HepG2 (cell line): Measurements from ENCODE around the gene MEGF6. TPM values are rescaled to one million over a fixed set of nuclear protein-coding genes. Genes with fewer than 3 reads are reported as not detected.

Experiments
- CBFB ChIP-seq: sonication (generic); formaldehyde crosslinking; IDR thresholded peaks from 2 replicates; pipeline ENCODE4 v1.4.0; 2020; ENCODE audit warnings: missing genetic modification reagents
- DR1 ChIP-seq: sonication (generic); formaldehyde crosslinking; IDR thresholded peaks from 2 replicates; pipeline ENCODE4 v1.8.0; 2021; ENCODE audit warnings: mild to moderate bottlenecking, missing genetic modification reagents, inconsistent platforms
- GABPB1 ChIP-seq: IDR thresholded peaks from 2 replicates; pipeline ENCODE4 v1.6.1; 2016; ENCODE audit warnings: mild to moderate bottlenecking, missing genetic modification reagents, moderate library complexity, missing compliant biosample characterization
- NCOA5 ChIP-seq: sonication (generic); formaldehyde crosslinking; IDR thresholded peaks from 2 replicates; pipeline ENCODE4 v1.4.0; 2020; ENCODE audit warnings: missing genetic modification reagents
- NFE2L2 ChIP-seq: fragments of 150-350 bp; IDR thresholded peaks from 2 replicates; pipeline ENCODE4 v1.6.1; 2014; ENCODE audit warnings: low read length
- NR2C2 ChIP-seq: sonication (generic); formaldehyde crosslinking; IDR thresholded peaks from 2 replicates; pipeline ENCODE4 v1.4.0; 2020; ENCODE audit warnings: missing genetic modification reagents, mild to moderate bottlenecking, moderate library complexity, borderline replicate concordance
- POLR2AphosphoS5 ChIP-seq: IDR thresholded peaks from 2 replicates; pipeline ENCODE4 v1.6.1; 2012; ENCODE audit warnings: low read depth, low read length
- ZNF256 ChIP-seq: sonication (generic); formaldehyde crosslinking; conservative IDR thresholded peaks from 2 replicates; pipeline ENCODE4 v1.4.0; 2020; ENCODE audit warnings: missing genetic modification reagents
- ZNF34 ChIP-seq: sonication (generic); formaldehyde crosslinking; IDR thresholded peaks from 2 replicates; pipeline ENCODE4 v1.4.0; 2020; ENCODE audit warnings: mild to moderate bottlenecking, missing genetic modification reagents, borderline replicate concordance
- ZNF468 ChIP-seq: sonication (generic); formaldehyde crosslinking; IDR thresholded peaks from 2 replicates; pipeline ENCODE4 v1.8.0; 2022; ENCODE audit warnings: mild to moderate bottlenecking, moderate library complexity, missing genetic modification reagents
- ZNF552 ChIP-seq: sonication (generic); formaldehyde crosslinking; IDR thresholded peaks from 2 replicates; pipeline ENCODE4 v1.9.0; 2022; ENCODE audit warnings: missing genetic modification reagents, mild to moderate bottlenecking, borderline replicate concordance
- polyA plus RNA-seq, 8 experiments: library from polyadenylated mRNA; depleted of rRNA in 3 of 8; stranded (reverse) in 7 of 8; unstranded in 1 of 8; fragments of >200 nt; fragmentation: Illumina TruSeq in 4 of 8; extraction: Trizol in 4 of 8; gene quantifications; 2 replicates each; pipeline versions ENCODE4 v1.2.1 to v1.2.3, GENCODE V29; 2011 to 2016; ENCODE audit warnings: low read depth in 4 of 8, missing spikeins in 1 of 8, mixed read lengths in 1 of 8; ENCODE audit not compliant: insufficient read depth in 1 of 8
- total RNA-seq, 5 experiments: library from RNA; depleted of rRNA; stranded (reverse); fragments of >200 nt; fragmentation: Illumina TruSeq; extraction: Trizol; gene quantifications; 2 replicates each; pipeline ENCODE4 v1.2.3, GENCODE V29; 2016; ENCODE audit warnings: low read depth in 1 of 5
- TF ChIP-seq, protein P1 (sequence below): sonication (generic); formaldehyde crosslinking; IDR thresholded peaks from 2 replicates; pipeline ENCODE4 v1.4.0; 2020; ENCODE audit warnings: mild to moderate bottlenecking, missing genetic modification reagents
- TF ChIP-seq, protein P2 (sequence below): sonication (generic); formaldehyde crosslinking; IDR thresholded peaks from 2 replicates; pipeline ENCODE4 v1.4.0; 2020; ENCODE audit warnings: missing genetic modification reagents
- TF ChIP-seq, protein P3 (sequence below), 2 experiments: fragments of 450-650 bp in 1 of 2; sonication (generic) in 1 of 2; formaldehyde crosslinking in 1 of 2; IDR thresholded peaks; 2 replicates each; pipeline versions ENCODE4 v1.6.1 to v1.8.0; 2016 to 2022; ENCODE audit warnings: antibody characterized with exemption in 1 of 2, mild to moderate bottlenecking in 1 of 2, missing genetic modification reagents in 1 of 2
- TF ChIP-seq, protein P4 (sequence below): sonication (generic); formaldehyde crosslinking; IDR thresholded peaks from 2 replicates; pipeline ENCODE4 v1.4.0; 2020; ENCODE audit warnings: missing genetic modification reagents

MEGF6 gene
- total and polyA plus RNA-seq, 2 of the 13 experiments (the other 11 are each of a cell fraction or from before 2014, with no cell fraction given), result 1.9 TPM

DNA sequence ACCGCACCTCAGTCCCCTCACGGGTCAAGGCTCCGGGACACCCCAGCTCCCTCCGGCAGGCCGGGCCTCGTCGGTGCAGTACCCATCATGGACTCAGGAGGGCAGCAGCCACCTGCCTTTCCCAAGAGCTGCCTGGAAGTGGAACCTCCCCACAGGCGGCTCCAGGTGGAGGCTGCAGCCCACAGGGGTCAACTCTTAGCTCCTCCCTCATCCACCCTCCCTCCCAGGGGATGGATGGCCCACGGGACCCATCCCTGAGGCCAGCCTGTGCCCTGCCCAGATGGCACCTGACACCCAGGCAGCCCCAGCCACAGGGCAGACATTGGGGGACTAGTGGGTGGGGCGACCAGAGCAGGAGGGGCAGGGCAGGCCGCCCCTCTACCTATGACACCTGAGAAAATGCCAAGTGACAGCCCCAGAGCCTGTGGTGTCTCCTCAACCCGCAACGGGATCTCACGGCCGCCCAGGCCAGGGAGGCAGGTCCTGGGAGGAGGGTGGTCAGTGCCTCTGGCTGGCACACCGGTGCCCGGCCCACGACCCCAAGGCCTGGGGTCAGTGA, 158.0 kb downstream of the MEGF6 start (continued):
- TF ChIP-seq CBFB (CRISPR knock-in tag) (peak; percentile 28; the same call in 1 of the 2 replicates), ZNF468 (CRISPR knock-in tag) (no peak), ZNF552 (CRISPR knock-in tag) (no peak), ZNF34 (no peak), NCOA5 (CRISPR knock-in tag) (no peak), DR1 (no peak), NFE2L2 (no peak), ZNF256 (CRISPR knock-in tag) (no peak), GABPB1 (0 out of 2 replicates have a peak, but pooled peaks have one; percentile 42), NR2C2 (CRISPR knock-in tag) (peak; percentile 64), POLR2AphosphoS5 (peak; percentile 55; the same call in 1 of the 2 replicates)
- TF ChIP-seq, protein P1, sequence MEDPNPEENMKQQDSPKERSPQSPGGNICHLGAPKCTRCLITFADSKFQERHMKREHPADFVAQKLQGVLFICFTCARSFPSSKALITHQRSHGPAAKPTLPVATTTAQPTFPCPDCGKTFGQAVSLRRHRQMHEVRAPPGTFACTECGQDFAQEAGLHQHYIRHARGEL (CRISPR knock-in tag), result no peak
- TF ChIP-seq, protein P2, sequence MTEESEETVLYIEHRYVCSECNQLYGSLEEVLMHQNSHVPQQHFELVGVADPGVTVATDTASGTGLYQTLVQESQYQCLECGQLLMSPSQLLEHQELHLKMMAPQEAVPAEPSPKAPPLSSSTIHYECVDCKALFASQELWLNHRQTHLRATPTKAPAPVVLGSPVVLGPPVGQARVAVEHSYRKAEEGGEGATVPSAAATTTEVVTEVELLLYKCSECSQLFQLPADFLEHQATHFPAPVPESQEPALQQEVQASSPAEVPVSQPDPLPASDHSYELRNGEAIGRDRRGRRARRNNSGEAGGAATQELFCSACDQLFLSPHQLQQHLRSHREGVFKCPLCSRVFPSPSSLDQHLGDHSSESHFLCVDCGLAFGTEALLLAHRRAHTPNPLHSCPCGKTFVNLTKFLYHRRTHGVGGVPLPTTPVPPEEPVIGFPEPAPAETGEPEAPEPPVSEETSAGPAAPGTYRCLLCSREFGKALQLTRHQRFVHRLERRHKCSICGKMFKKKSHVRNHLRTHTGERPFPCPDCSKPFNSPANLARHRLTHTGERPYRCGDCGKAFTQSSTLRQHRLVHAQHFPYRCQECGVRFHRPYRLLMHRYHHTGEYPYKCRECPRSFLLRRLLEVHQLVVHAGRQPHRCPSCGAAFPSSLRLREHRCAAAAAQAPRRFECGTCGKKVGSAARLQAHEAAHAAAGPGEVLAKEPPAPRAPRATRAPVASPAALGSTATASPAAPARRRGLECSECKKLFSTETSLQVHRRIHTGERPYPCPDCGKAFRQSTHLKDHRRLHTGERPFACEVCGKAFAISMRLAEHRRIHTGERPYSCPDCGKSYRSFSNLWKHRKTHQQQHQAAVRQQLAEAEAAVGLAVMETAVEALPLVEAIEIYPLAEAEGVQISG (CRISPR knock-in tag), result no peak
- TF ChIP-seq, protein P3, sequence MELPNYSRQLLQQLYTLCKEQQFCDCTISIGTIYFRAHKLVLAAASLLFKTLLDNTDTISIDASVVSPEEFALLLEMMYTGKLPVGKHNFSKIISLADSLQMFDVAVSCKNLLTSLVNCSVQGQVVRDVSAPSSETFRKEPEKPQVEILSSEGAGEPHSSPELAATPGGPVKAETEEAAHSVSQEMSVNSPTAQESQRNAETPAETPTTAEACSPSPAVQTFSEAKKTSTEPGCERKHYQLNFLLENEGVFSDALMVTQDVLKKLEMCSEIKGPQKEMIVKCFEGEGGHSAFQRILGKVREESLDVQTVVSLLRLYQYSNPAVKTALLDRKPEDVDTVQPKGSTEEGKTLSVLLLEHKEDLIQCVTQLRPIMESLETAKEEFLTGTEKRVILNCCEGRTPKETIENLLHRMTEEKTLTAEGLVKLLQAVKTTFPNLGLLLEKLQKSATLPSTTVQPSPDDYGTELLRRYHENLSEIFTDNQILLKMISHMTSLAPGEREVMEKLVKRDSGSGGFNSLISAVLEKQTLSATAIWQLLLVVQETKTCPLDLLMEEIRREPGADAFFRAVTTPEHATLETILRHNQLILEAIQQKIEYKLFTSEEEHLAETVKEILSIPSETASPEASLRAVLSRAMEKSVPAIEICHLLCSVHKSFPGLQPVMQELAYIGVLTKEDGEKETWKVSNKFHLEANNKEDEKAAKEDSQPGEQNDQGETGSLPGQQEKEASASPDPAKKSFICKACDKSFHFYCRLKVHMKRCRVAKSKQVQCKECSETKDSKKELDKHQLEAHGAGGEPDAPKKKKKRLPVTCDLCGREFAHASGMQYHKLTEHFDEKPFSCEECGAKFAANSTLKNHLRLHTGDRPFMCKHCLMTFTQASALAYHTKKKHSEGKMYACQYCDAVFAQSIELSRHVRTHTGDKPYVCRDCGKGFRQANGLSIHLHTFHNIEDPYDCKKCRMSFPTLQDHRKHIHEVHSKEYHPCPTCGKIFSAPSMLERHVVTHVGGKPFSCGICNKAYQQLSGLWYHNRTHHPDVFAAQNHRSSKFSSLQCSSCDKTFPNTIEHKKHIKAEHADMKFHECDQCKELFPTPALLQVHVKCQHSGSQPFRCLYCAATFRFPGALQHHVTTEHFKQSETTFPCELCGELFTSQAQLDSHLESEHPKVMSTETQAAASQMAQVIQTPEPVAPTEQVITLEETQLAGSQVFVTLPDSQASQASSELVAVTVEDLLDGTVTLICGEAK (IDR thresholded peaks at IDR 0.05), result no peak
- TF ChIP-seq, protein P3 (CRISPR knock-in tag; IDR thresholded peaks at IDR 0.05), result no peak
- TF ChIP-seq, protein P4, sequence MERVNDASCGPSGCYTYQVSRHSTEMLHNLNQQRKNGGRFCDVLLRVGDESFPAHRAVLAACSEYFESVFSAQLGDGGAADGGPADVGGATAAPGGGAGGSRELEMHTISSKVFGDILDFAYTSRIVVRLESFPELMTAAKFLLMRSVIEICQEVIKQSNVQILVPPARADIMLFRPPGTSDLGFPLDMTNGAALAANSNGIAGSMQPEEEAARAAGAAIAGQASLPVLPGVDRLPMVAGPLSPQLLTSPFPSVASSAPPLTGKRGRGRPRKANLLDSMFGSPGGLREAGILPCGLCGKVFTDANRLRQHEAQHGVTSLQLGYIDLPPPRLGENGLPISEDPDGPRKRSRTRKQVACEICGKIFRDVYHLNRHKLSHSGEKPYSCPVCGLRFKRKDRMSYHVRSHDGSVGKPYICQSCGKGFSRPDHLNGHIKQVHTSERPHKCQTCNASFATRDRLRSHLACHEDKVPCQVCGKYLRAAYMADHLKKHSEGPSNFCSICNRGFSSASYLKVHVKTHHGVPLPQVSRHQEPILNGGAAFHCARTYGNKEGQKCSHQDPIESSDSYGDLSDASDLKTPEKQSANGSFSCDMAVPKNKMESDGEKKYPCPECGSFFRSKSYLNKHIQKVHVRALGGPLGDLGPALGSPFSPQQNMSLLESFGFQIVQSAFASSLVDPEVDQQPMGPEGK (CRISPR knock-in tag), result peak; percentile 61
